A673 (cell line): ENCODE results near the gene CNTNAP4.

Experiments used
- CTCF ChIP-seq: fragments of 300-800, 200-600 bp; sonication (generic); conservative IDR thresholded peaks from 2 replicates; pipeline ENCODE4 v1.5.1; 2017; ENCODE audit warnings: low read depth, mild to moderate bottlenecking, antibody characterized with exemption, low read length, moderate library complexity, mixed read lengths
- EZH2 ChIP-seq: fragments of 200-600 bp; sonication (generic); IDR thresholded peaks from 2 replicates; pipeline ENCODE4 v1.6.1; 2017; ENCODE audit warnings: borderline replicate concordance, low read depth, mild to moderate bottlenecking, mixed read lengths, antibody characterized with exemption, low read length; ENCODE audit not compliant: poor library complexity, severe bottlenecking

GRCh38 chr16:76338472-76338871 lies 61.3 kb downstream of the CNTNAP4 start:
- no peak for TF ChIP-seq CTCF
- TF ChIP-seq EZH2, result no peak
